ENCODE measurements around the gene SH3BGRL2.
"Not testable (repeated sequence)": the region's sequence is repeated elsewhere in the genome, so short reads cannot be mapped to it uniquely, and the experiment has no call there.

Gene SH3BGRL2

DNA sequence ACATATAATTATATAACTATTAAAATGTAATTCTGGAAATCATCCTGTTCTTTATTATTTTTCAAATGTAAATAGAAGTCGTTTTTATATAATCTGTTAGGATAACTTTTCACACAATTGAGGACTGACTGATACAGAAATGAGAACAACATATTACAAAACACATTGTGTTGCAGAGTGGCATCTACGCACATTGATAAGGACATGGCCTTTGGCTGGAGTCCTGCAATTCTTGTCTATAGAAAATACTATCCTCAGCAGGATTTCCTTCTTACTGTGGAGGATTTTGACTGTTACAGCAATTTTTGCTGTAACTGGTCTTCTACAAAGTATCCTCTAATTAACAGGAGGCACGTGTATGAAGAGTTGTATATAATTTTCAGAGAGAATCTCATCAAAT, 19.8 kb downstream of the SH3BGRL2 start:
- no peak for DNase-seq

DNA sequence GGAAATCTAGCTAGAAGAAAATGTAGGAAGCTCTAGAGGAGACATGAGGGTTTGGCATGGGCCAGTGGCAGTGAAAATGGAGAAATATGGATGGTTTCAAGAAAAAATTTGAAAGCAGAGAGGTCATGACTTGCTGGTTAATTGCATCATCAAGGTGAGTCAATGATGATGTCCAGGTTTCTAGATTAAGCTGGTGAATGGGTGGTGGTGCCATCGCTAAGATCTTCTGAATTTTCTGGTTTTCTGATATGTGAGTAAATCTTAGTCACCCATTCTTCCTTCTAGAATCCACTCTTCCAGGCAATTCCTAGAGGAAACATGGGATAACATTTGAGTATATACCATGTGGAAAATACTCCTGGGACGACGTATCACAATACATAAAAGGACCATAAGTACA, 25.0 kb downstream of the SH3BGRL2 start:
- DNase-seq, result no peak

- no peak for DNase-seq
Observed at GRCh38 chr6:79657238-79657637, 26.1 kb downstream of the SH3BGRL2 start.

GRCh38 chr6:79663655-79664054, 32.5 kb downstream of the SH3BGRL2 start:
- not testable (repeated sequence) for DNase-seq

DNA sequence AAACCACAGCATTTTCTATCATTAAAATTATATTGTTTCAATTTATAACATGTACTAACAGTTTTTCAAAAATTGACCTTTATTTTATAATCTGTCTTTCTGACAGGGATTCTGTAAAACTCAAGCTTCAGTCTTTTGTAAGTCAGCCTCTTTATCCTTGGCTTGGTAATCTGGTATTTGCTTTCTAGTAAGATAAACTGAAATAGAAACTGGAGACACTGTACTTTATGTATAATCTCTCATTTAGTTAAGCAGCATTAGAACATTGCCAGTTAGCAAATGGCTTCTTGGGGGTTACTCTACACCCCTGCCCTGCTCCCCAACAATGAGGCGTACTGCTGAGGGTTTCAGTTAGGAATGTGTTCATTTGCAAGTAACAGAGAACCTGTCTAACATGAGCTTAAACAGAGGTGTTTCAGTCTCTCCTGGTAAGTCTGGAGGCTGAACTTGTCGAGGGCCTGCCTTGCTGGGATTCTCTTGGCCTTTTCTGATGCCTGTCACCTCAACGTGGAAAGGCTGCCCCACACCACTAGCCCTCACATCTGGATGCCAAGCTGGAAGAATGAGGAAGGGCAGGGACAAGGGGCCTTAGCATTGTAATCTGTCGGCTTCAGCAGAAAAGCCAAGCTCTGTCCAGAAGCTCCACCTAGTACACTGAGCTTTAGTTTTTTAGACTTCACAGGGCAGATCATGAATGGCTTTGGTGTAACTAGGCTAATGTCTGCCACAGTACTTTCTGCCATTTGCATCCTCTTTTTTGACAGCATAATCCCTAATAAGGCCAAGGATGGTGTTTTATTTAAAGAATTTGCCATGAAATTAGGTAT, 34.8 kb downstream of the SH3BGRL2 start:
- DNase-seq, result no peak

DNA sequence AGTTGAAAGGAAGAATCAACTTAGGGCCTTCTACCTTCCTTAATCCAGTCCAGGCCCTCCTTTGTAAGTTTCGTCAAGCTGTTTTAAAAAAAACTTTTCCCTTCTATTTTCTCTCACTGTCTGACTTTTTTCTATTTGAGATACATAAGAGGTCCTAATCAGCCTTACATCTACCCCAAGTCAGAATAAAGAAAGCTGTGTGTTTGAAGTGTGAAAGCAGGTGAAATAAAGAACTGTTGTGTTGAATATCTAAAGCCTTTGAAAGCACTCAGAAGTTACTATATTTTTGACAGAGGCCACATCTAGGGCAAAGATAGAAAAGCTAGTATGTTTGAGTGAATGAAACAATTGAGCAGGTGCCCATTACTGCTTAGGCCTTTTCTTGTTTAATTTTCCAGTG, 35.5 kb downstream of the SH3BGRL2 start:
- DNase-seq, result no peak

- DNase-seq, result no peak
Observed at GRCh38 chr6:79668381-79668780, 37.3 kb downstream of the SH3BGRL2 start.

DNA sequence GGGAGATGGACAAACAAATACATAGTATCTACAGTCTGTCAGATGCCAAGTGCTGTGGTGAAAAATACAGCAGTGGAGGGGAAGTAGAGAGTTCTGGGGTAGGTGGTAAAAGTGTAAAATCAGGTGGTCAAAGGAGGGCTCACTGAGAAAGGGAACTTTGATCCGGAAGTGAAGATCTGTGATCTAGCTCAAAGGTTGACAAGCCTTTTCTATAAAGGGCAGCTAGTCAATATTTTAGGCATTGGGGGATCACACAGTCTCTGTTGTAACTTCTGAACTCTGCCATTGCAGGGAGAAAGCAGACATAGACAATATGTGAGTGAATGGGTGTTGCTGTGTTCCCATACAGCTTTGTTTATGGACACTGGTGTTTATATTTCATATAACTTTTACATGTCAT, 38.6 kb downstream of the SH3BGRL2 start:
- DNase-seq, result no peak

- DNase-seq, result no peak
Observed at GRCh38 chr6:79670789-79671188, 39.7 kb downstream of the SH3BGRL2 start.

DNA sequence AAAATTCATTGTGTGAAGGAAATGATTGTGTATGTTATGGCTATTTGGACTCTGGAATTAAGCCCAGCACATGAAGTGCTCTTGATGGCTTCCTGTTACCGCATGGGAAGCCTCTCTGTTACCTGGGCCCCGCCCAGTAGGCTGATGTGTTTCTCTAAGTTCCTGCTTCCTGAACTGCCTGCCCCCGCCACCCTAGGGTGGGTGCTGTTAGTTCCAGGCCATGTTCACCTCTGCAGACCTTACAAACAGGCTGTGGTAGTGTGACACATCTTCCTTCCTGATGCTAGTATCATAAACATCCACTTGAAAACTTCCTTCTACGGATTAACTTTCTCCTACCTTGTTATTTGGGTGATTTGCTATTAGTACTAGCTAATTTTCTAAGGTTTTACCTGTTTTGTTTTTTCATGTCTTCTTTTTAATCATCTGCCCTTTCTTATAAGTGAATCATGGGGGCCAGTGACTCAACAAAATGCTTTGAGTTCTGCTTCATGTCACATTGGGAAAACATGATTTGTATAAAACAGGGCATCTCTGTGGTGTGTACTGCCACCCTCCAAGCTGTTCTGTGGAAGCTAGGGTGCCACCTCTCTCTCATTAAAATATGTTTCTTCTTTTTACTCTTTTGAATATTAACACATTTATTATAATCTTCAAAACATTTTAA, 40.6 kb downstream of the SH3BGRL2 start:
- DNase-seq, result peak; percentile 38

DNA sequence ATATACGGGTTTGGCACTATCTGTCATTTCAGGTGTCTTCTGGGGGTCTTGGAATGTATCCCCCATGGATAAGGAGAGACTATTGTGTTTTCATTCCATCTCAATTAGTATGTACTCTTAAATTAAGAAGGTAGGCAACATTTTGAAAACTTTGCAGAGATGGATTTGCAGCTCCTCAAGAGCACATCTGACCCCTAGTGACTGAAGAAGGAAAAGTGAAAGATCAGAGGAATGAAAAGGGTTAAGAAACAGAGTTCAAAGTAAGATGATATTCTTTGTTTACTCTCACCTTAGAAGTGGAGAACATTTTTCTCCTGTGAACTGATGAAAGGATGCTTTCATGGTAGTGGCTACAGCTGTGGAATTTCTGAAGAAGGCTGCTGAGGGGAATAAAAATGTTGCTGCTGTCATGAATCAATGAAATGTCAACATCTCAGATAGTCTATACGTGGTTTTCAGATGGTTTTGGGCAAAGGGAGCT, 41.5 kb downstream of the SH3BGRL2 start:
- DNase-seq, result no peak

DNA sequence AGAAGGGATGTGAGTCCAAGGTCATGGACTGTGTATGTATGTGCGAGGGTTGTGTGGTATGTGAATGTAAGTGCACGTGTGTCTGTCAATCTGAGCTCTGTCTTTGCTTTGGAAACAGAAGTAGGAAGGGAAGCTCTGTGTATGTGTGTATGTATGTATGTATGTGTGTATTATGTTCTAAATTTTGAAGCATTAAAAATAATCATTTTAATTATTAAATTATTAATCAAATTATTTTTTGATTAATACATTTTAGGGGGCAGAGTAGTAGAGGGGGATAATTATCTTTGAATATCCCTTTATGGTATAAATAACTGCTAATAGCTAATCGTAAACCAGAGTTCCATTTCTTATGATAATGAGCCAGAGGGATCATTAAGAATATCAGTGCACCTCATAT, 42.8 kb downstream of the SH3BGRL2 start:
- DNase-seq, result no peak

- no peak for DNase-seq
Observed at GRCh38 chr6:79676785-79677736, 45.9 kb downstream of the SH3BGRL2 start.

GRCh38 chr6:79682682-79683081, 51.6 kb downstream of the SH3BGRL2 start:
- not testable (repeated sequence) for DNase-seq

DNA sequence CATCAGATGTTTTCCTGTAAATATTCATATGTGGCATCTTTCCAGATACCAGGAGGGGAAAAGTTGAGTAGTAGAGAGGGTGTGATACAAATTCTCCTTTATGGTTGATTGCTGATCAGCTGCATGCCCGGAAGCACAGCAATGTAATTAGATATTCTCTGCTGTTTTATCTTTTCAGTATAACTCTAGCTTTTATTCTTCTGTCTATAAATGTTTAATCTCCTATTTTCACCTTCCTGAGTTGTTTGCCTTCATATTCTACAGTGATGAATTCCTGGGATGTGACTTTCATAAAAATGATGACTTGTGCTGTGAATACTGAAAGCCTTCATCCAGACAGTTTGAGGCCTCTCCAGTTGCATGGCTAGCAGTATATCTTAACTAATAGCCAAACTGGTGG, 53.7 kb downstream of the SH3BGRL2 start:
- DNase-seq, result no peak

DNA sequence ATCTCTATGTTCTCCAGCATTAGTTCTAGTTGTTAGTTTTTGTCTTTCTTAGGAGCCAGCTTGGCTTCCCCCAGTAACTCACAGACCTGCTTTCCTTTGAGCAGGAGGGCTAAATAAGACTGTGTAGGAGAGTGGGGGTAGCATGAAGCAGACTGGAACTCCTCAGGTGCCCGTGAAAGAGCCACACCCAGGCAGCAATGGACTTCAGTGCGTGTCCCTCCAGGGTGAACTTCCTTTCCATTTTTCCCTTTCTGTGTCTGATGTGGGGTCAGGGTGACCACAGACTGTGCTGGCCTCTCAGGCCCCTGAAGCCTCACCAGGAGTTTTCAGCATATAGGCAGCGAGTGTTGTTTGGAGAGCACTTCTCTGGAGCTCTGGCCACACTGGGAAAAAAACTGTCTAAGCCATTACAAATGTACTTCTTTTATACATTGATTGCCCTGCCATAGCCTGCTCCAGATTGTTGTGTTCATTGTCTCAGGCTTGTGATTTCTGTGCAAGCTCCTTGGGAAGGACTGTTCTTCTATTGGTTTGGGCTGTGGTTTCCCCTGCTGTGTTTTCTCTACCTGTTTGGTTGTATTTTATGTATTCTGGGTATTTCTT, 55.7 kb downstream of the SH3BGRL2 start:
- no peak for DNase-seq

GRCh38 chr6:79687759-79688158, 56.6 kb downstream of the SH3BGRL2 start:
- DNase-seq, result peak; percentile 39

- DNase-seq, result no peak
Observed at GRCh38 chr6:79694156-79694555, 63.0 kb downstream of the SH3BGRL2 start.

DNA sequence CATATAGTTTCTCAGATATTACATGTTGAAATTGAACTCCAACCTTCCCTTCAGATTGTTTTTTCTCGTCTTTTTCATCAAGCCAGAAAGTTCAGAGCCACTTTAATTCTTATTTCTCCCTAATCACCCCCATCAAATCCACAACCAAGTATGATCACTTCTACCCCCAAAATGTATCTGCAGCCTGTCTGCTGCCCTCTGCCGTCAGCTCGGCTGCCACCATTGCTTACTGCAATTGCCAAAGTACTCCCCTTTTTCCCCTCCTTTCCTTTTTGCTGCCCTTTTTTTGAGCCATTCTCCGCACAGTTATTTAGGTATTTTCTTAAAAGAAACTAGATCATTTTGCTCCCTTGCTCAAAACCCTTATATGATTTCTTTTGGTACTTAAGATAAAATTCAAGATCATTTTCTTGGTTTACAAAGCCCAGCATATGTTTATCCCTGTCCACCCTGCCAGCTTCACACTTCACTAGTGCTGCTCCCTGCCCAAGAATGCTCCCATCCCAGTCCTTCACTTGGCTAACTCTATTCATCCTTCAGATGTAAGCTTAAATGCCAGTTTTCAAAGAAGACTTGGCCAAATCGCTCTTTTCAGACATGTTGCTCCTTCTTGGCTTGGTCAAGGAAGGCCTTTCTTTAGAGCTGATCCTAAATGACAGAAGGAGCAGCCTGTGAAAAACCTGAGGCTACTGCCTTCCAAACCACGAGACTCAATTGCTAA, 63.7 kb downstream of the SH3BGRL2 start:
- DNase-seq, result no peak

DNA sequence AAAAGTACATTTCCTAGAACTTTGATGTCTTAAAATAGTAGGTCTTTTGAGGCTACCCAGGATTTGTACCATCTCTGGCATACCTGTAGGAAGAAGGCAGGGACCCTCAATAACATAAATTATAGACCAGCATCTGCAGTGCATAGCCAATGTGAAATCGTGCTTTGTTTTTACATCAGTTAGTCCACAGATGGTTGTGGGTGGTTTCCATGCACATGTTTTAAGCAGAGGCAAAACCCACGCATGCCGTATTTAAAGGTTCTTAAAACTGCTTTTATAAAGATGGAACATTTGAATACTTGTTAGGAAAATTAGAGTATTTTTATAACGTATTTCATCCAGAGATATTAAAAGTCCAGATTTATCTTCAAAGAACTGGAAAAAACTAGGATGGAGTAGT, 66.3 kb downstream of the SH3BGRL2 start:
- no peak for DNase-seq

- no peak for DNase-seq
Observed at GRCh38 chr6:79699606-79700005, 68.5 kb downstream of the SH3BGRL2 start.

- DNase-seq, result no peak
Observed at GRCh38 chr6:79702691-79703090, 71.6 kb downstream of the SH3BGRL2 start.

Measured in COR-L47 (cell line).